Gastrocnemius medialis (tissue), 4 donors: ENCODE results near the gene TTLL10. TPM values are rescaled to one million over a fixed set of nuclear protein-coding genes. Genes with fewer than 3 reads are reported as not detected.
A peak's percentile ranks its signal among the peaks of the same experiment; 100 is the strongest.

ENCODE experiments used
- ATAC-seq, 2 donors: fragments of 150-250 bp; one replicate each; pipeline ENCODE4 v1.9.1; 2016
- DNase-seq, 2 donors: peaks; one replicate each; pipeline ENCODE4 v3.0.0-alpha.2; 2019
- H3K27ac ChIP-seq, 4 donors: fragments of 200-600 bp; sonication (generic); 1 replicate in 1 of 4; 2 replicates in 3 of 4; pipeline ENCODE4 v1.5.1; 2016 to 2018; ENCODE audit warnings: mild to moderate bottlenecking in 2 of 4, moderate library complexity in 1 of 4
- H3K27me3 ChIP-seq, 3 donors: fragments of 200-600 bp; sonication (generic) in 2 of 3; 1 replicate in 1 of 3; 2 replicates in 2 of 3; pipeline versions ENCODE4 v1.5.1 to v1.6.0; 2016 to 2019; ENCODE audit warnings: mild to moderate bottlenecking in 1 of 3, moderate library complexity in 1 of 3
- H3K36me3 ChIP-seq, 2 donors: fragments of 200-600 bp; sonication (generic) in 1 of 2; one replicate each; pipeline ENCODE4 v1.5.1; 2017 to 2018
- H3K4me1 ChIP-seq, 2 donors: fragments of 200-600 bp; sonication (generic) in 1 of 2; one replicate each; pipeline ENCODE4 v1.5.1; 2016 to 2017; ENCODE audit warnings: mild to moderate bottlenecking in 2 of 2
- H3K4me3 ChIP-seq, 4 donors: fragments of 200-600 bp; sonication (generic) in 3 of 4; 1 replicate in 1 of 4; 2 replicates in 3 of 4; pipeline ENCODE4 v1.5.1; 2016 to 2019; ENCODE audit warnings: mild to moderate bottlenecking in 2 of 4
- H3K9me3 ChIP-seq, 3 donors: fragments of 200-600 bp; sonication (generic) in 2 of 3; 1 replicate in 1 of 3; 2 replicates in 2 of 3; pipeline ENCODE4 v1.5.1; 2016 to 2019
- CTCF ChIP-seq, 5 experiments: fragments of 450-650 bp in 3 of 5; fragments of 200-600 bp in 2 of 5; sonication (generic) in 2 of 5; IDR thresholded peaks in 4 of 5; conservative IDR thresholded peaks in 1 of 5; 1 replicate in 4 of 5; 2 replicates in 1 of 5; pipeline ENCODE4 v1.5.1; 2016 to 2019; ENCODE audit warnings: antibody characterized with exemption in 5 of 5, mild to moderate bottlenecking in 3 of 5, moderate library complexity in 3 of 5
- POLR2A ChIP-seq, 2 donors: fragments of 450-650 bp; IDR thresholded peaks; one replicate each; pipeline ENCODE4 v1.6.1; 2017; ENCODE audit warnings: antibody characterized with exemption in 2 of 2, mild to moderate bottlenecking in 2 of 2, moderate library complexity in 2 of 2
- in situ Hi-C, 4 donors: fragments of 200-750 bp; cut with MboI; loops; one replicate each; pipeline versions ENCODE4 v1.15.0 to v1.8.0; 2017; ENCODE audit warnings: low sequenced_read_pairs in 4 of 4
- intact Hi-C: fragments of 100-400 bp; cut with DNase I; formaldehyde crosslinking; loops from one replicate; pipeline ENCODE4 v1.15.1; 2023; ENCODE audit warnings: low total_unique reads
- total RNA-seq, 4 donors: library from RNA; depleted of rRNA; stranded (reverse); fragments of >200 nt; gene quantifications; one replicate each; pipeline versions ENCODE4 v1.1.0 to v1.2.3, GENCODE V29; 2016

Gene TTLL10
- total RNA-seq, 4 donors from 2014 or later = 0.13 to 0.16 TPM; not detected in 2

- intact Hi-C loops (no loop called here), in situ Hi-C loops (no loop called here)
- Histone ChIP-seq H3K9me3 (no peaks in the 10 kb centered on the region), H3K4me1 (no peaks in the 10 kb centered on the region), H3K36me3 (no peaks in the 10 kb centered on the region), H3K27ac (no peak overlapping the region), H3K4me3 (no peak overlapping the region), H3K27me3 (peaks cover 36 to 46% (median 45%) of the 10 kb centered on the region in 3 donors)
- TF ChIP-seq CTCF (IDR thresholded peaks at IDR 0.05 in 4 of 5, conservative IDR thresholded peaks at IDR 0.05 in 1 of 5) (no peak), POLR2A (IDR thresholded peaks at IDR 0.05) (no peak)
- no peak for ATAC-seq
- no peak for DNase-seq
Observed at GRCh38 chr1:1241588-1242219, 68.0 kb downstream of the TTLL10 start.

GRCh38 chr1:1242461-1243265, 69.0 kb downstream of the TTLL10 start:
- no peak for TF ChIP-seq POLR2A (IDR thresholded peaks at IDR 0.05)
- no peak for TF ChIP-seq CTCF (IDR thresholded peaks at IDR 0.05 in 4 of 5, conservative IDR thresholded peaks at IDR 0.05 in 1 of 5)
- DNase-seq (no peak), ATAC-seq (no peak)
- H3K4me3 ChIP-seq = no peak overlapping the region
- in situ Hi-C loops = no loop called here
- peaks cover 36 to 50% (median 47%) of the 10 kb centered on the region in 3 donors for H3K27me3 ChIP-seq
- intact Hi-C loops = no loop called here
- H3K27ac ChIP-seq = no peak overlapping the region
- no peaks in the 10 kb centered on the region for H3K4me1 ChIP-seq
- no peaks in the 10 kb centered on the region for H3K36me3 ChIP-seq
- H3K9me3 ChIP-seq = no peaks in the 10 kb centered on the region

DNA sequence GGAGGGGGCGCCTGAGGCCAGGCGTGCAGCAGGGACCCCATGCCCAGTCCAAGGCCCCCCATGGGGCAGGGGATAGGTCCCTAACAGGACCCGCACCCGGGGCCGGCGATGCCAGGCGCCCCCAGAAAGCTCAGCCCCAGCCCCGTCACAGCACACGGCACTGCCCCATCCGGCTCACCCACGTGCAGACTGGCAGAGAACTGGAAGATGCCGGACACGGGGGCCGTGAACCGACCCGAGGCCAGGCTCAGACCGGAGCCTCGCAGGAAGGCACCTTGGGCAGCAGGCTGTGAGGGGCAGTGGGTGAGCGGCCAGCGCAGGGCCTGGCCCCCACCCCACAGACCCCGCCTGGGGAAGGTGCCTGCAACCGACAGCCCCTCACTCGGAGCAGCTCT, 69.6 kb downstream of the TTLL10 start:
- H3K4me3 ChIP-seq = no peak overlapping the region
- peaks cover 32 to 45% (median 41%) of the 10 kb centered on the region in 3 donors for H3K27me3 ChIP-seq
- H3K4me1 ChIP-seq = no peaks in the 10 kb centered on the region
- H3K27ac ChIP-seq = no peak overlapping the region
- in situ Hi-C loops = no loop called here
- intact Hi-C loops = no loop called here
- DNase-seq = no peak
- H3K9me3 ChIP-seq = no peaks in the 10 kb centered on the region
- no peak for ATAC-seq
- no peaks in the 10 kb centered on the region for H3K36me3 ChIP-seq
- TF ChIP-seq CTCF (IDR thresholded peaks at IDR 0.05 in 4 of 5, conservative IDR thresholded peaks at IDR 0.05 in 1 of 5) = no peak
- TF ChIP-seq POLR2A (IDR thresholded peaks at IDR 0.05) = no peak

- H3K27ac ChIP-seq = no peak overlapping the region
- no peak for TF ChIP-seq CTCF (IDR thresholded peaks at IDR 0.05 in 4 of 5, conservative IDR thresholded peaks at IDR 0.05 in 1 of 5)
- TF ChIP-seq POLR2A (IDR thresholded peaks at IDR 0.05) = no peak
- no peaks in the 10 kb centered on the region for H3K36me3 ChIP-seq
- in situ Hi-C loops = no loop called here
- no peak for ATAC-seq
- H3K4me3 ChIP-seq = peak overlapping the region in 1 of 4 donors; percentile 30
- H3K4me1 ChIP-seq = no peaks in the 10 kb centered on the region
- H3K27me3 ChIP-seq = peaks cover 26 to 40% (median 36%) of the 10 kb centered on the region in 3 donors
- intact Hi-C loops = no loop called here
- no peak for DNase-seq
- no peaks in the 10 kb centered on the region for H3K9me3 ChIP-seq
Observed at GRCh38 chr1:1243807-1244191, 70.1 kb downstream of the TTLL10 start.
